ENCODE results near the gene CRHR2.

CRHR2 gene

DNA sequence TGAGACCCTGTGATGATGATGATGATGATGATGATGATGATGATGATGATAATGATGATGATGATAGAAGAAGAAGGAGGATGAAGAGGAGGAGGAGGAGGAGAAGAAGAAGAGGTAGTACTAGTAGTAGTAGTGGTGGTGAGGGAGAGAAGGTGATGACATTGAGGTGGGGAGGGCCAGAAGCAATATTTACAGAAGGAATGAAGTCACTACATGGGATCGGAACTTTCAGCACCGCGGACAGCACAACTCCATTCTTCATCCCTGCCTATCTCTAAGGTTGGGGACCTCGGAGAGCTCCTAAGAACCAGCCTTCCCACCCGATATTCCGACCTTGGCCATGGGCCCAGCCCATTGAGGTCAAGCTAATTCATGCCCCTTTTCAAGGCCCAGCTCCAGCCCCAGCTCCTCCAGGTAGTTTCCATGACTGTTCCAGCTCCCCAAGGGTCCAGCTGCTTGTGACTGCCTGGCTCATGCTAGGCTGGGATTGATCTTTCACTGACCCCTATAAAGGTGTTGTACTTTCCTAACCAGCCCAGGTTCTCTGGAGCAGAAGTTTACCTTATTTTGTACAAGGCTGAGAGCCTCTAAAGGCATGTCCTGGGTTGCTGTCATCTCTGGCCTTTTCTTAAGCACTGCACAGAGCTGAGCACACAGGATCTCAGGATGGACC is 10.3 kb downstream of the CRHR2 start:
- peak; percentile 7 for DNase-seq (ENCODE audit: extremely low read depth, low read depth)
- TF ChIP-seq, protein P1, sequence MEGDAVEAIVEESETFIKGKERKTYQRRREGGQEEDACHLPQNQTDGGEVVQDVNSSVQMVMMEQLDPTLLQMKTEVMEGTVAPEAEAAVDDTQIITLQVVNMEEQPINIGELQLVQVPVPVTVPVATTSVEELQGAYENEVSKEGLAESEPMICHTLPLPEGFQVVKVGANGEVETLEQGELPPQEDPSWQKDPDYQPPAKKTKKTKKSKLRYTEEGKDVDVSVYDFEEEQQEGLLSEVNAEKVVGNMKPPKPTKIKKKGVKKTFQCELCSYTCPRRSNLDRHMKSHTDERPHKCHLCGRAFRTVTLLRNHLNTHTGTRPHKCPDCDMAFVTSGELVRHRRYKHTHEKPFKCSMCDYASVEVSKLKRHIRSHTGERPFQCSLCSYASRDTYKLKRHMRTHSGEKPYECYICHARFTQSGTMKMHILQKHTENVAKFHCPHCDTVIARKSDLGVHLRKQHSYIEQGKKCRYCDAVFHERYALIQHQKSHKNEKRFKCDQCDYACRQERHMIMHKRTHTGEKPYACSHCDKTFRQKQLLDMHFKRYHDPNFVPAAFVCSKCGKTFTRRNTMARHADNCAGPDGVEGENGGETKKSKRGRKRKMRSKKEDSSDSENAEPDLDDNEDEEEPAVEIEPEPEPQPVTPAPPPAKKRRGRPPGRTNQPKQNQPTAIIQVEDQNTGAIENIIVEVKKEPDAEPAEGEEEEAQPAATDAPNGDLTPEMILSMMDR (IDR thresholded peaks at IDR 0.05; ENCODE audit: low read depth, low read length), result no peak

DNA sequence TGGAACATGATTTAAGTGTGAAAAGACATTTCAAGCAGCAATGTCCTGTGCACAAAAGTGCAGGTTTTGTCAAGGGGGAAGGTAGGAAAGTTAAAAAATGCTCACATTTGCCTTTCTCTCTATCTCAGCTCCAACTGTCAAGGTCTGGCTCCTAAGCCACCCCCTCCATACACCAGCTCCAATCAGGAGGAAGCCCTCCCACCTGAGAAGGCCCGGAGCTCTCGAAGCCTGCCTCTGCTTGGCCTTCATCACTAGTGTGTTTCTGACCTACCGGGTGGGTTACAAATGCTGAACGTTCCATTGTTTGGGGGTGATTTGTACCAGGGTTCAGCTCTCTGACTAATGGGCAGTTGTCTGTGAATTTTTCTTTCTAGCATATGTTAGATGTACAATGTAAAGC is 14.2 kb downstream of the CRHR2 start:
- no peak for DNase-seq (ENCODE audit: extremely low read depth, low read depth)
- TF ChIP-seq, protein P1 (IDR thresholded peaks at IDR 0.05; ENCODE audit: low read depth, low read length), result no peak

DNA sequence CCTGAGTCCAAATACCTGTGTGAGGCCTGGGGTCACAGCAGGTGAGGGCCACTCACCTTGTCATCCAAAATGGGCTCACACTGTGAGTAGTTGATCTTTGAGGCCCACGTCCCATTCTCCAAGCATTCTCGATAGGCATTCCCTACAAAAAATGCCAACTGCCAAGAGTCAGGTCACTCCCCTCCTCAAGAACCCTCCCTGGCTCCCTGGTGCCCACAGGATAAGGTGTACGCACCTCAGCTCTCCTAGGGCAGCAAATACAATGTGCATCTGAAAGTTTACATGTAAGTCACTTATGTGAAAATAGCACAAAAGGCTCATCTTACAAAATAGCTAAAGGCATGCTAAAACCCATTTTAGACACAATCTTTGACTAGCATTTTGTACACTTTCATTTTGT is 15.1 kb downstream of the CRHR2 start:
- DNase-seq (ENCODE audit: extremely low read depth, low read depth), result no peak

DNA sequence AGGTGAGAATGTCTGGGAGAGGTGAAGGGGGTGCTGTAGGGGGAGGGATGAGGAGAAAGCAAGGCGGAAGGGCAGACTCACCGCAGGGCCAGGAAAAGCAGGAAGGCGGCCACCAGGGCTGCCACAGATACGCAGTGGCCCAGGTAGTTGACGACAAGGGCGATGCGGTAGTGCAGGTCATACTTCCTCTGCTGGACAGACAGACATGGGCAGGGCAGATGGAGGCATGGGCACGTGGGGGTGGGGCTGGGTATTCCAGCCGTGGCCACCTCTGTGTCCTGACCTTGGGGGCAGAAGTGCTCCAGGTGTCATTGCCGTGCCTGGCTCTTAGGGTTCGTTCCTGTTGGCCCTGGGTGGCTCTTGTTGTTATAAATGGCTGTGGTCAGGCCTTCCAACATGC is 16.8 kb downstream of the CRHR2 start:
- DNase-seq (ENCODE audit: extremely low read depth, low read depth), result no peak
- TF ChIP-seq, protein P1 (IDR thresholded peaks at IDR 0.05; ENCODE audit: low read depth, low read length), result no peak

More for the DNA sequence above, 15.1 kb downstream of the CRHR2 start:
- TF ChIP-seq, protein P1 (IDR thresholded peaks at IDR 0.05; ENCODE audit: low read depth, low read length), result no peak

DNA sequence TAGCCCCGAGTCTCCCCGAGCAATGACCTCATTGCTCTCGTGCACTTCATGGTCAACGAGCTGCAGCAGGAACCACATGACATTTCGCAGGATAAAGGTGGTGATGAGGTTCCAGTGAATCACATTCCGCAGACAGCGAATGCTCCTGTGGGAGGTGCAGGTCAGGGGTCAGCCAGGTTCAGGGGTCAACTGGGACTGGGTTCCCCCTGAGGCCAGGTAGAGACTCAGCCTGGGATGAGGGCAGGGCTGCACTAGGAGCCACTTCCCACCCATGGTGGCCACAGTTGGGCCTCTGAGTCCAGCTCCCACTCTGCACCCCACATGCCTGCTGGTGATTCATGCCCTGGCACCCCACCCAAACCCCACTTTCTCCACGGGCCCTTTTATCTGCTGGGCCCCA is 17.2 kb downstream of the CRHR2 start:
- no peak for DNase-seq (ENCODE audit: extremely low read depth, low read depth)
- TF ChIP-seq, protein P1 (IDR thresholded peaks at IDR 0.05; ENCODE audit: low read depth, low read length), result no peak

DNA sequence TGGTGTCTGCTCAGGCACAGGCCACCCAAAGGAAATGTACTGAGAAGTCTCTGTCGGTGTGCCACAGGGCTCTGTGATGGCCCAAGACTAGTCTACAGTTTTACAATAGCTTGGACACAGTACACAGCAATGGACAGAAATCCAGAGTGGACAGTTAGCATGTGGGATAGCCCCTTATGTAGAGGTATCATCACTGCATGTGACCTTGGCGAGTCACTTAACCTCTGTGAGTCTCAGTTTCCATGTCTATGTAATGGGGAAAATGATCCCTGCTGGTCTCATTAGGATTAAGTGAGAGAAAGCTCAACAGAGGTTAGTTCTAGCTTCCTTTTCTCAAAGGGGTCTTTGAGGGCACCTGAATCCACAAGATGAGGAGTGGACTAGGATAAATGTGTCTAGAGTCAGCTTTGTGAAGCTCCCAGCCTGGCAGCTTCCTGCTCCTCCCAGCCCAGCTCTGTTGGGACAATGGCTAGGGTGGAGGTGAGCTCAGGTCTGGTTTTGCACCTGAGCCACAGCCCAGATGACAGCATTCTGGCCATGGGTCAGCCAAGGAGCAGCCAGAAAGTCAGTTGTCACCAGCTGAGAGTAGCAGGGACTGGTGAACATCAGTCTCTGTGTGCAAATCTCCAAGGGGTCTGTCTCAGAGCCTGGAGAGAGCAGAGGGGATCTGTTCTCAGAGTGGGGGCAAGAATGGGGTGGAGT is 17.9 kb downstream of the CRHR2 start:
- DNase-seq (ENCODE audit: extremely low read depth, low read depth), result no peak
- TF ChIP-seq, protein P1 (IDR thresholded peaks at IDR 0.05; ENCODE audit: low read depth, low read length), result no peak

DNA sequence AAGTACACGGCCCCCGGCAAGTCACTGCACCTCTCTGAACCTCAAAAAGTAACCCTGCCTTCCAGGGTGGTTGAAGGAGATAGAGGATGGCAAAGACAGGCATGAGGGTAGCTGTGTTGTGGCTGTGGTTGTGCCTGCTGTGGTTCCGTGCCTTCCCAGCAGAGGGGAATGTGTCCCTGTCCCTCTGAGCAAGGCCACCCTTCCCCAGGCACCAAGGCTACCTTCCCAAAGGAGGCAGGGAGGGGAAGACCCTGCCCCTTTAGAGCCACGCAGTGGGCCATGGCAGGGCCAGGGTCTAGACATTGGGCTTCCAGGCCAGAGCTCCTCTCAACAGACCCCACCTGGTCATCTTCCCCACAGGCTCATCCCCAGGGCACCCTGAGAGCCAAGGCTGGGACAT is 18.8 kb downstream of the CRHR2 start:
- DNase-seq (ENCODE audit: extremely low read depth, low read depth), result no peak
- TF ChIP-seq, protein P1 (IDR thresholded peaks at IDR 0.05; ENCODE audit: low read depth, low read length), result no peak
